ENCODE data around the gene SSBP3. TPM values are rescaled to one million over a fixed set of nuclear protein-coding genes. Genes with fewer than 3 reads are reported as not detected.
A peak's percentile ranks its signal among the peaks of the same experiment; 100 is the strongest.

The SSBP3 gene
- total and polyA plus RNA-seq, 9 of the 15 experiments (the other 6 are each of a cell fraction or from before 2014, with no cell fraction given) = 8.7 to 108 (median 33.8) TPM

DNA sequence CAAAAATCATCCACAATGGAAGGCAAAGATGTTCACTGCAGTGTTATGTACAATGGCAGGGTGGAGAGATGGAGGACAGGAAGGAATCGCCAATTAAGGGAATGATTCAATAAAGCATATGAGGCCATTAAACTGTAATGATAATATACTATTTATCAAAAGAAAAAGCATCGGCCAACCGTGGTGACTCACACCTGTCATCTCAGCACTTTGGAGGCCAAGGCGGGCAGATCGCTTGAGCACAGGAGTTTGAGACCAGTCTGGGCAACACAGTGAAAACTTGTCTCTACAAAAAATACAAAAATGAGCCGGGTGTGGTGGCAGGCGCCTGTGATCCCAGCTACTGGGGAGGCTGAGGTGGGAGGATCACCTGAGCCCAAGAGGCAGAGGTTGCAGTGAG lies 89.1 kb downstream of the SSBP3 start:
- TF ChIP-seq POLR2G (IDR thresholded peaks at IDR 0.05; ENCODE audit: low read depth, low read length) = no peak
- no peak for TF ChIP-seq MED1 (CRISPR knock-in tag; IDR thresholded peaks at IDR 0.05; ENCODE audit: borderline replicate concordance)
- no peak for TF ChIP-seq RBM34 (IDR thresholded peaks at IDR 0.05; ENCODE audit: borderline replicate concordance, insufficient read depth, low read length)
- no peak for TF ChIP-seq MEF2D (tag; conservative IDR thresholded peaks at IDR 0.05; ENCODE audit: low read depth)
- no peak for TF ChIP-seq SMAD4 (CRISPR knock-in tag; conservative IDR thresholded peaks at IDR 0.05)
- no peak for TF ChIP-seq FOSL1 (tag; conservative IDR thresholded peaks at IDR 0.05)
- TF ChIP-seq BACH1 (tag; IDR thresholded peaks at IDR 0.05) = no peak
- no peak for TF ChIP-seq NR3C1 (CRISPR knock-in tag; IDR thresholded peaks at IDR 0.05)
- TF ChIP-seq KDM1A (IDR thresholded peaks at IDR 0.05) = no peak
- DNase-seq (ENCODE audit: extremely low read depth in 1 of 4, low spot score in 3 of 4) (no peak), FAIRE-seq (peak; percentile 54), ATAC-seq (no peak)
- no peak overlapping the region for H3K9ac ChIP-seq (ENCODE audit: insufficient read depth in 1 of 2, low read depth in 2 of 2, low read length in 2 of 2)
- peaks cover 3% of the 10 kb centered on the region for H3K9me1 ChIP-seq (ENCODE audit: control insufficient read depth, insufficient read depth, low read length)
- peaks cover 22% of the 10 kb centered on the region; the same call in 2 of the 3 replicates for H3K36me3 ChIP-seq (ENCODE audit: control insufficient read depth, insufficient read depth, low read length)
- H3K27ac ChIP-seq (ENCODE audit: extremely low read depth, low read depth, low read length) = no peak overlapping the region
- ChIA-PET CTCF (ENCODE audit: low intra/inter-chr PET ratio) (no interaction called here), POLR2A (interaction anchor here (2.4 kb wide), 1 partner anchor 13 kb away, joined by 6 read pairs; no protein-coding TSS in a partner anchor)
- peaks cover 69% of the 10 kb centered on the region for H3K79me2 ChIP-seq (ENCODE audit: control insufficient read depth, insufficient read depth, low read length)
- WGBS (ENCODE audit: insufficient coverage, low coverage, missing lambda C conversion rate) = 86% methylated on average over 7 of the region's 7 CpGs
- no peak overlapping the region for H3K4me3 ChIP-seq
- BruUV-seq (replicated peaks) = no TSS peak
- H3K9me3 ChIP-seq (replicated peaks; ENCODE audit: control insufficient read depth, insufficient read depth, low read depth, low read length) = no peaks in the 10 kb centered on the region
- no peak overlapping the region for H2AFZ ChIP-seq (ENCODE audit: low read depth, low read length)
- H4K20me1 ChIP-seq (replicated peaks; ENCODE audit: control insufficient read depth, insufficient read depth, low read length) = peaks cover 37% of the 10 kb centered on the region; the same call in 1 of the 2 replicates
- H3K4me1 ChIP-seq (replicated peaks in 1 of 2; ENCODE audit: control insufficient read depth in 2 of 2, insufficient read depth in 2 of 2, low read length in 2 of 2) = peaks cover 0 to 7% of the 10 kb centered on the region in 2 experiments; a peak in 2 of 5 replicates
- in situ Hi-C loops (cut with MboI) (loop anchor here (25.0 kb wide), 1 partner anchor 170 kb away; no protein-coding TSS in a partner anchor), intact Hi-C loops (cut with micrococcal nuclease) (no loop called here)
- no peak overlapping the region for H3K4me2 ChIP-seq (ENCODE audit: insufficient read depth, low read length)
- no peaks in the 10 kb centered on the region for H3K27me3 ChIP-seq (ENCODE audit: control insufficient read depth in 2 of 2, insufficient read depth in 2 of 2, low read length in 2 of 2)
